ENCODE measurements around the gene MLH3. TPM values are rescaled to one million over a fixed set of nuclear protein-coding genes. Genes with fewer than 3 reads are reported as not detected.

MLH3 gene
- total and polyA plus RNA-seq, 2 experiments from 2014 or later = 10.7 to 14.7 TPM

DNA sequence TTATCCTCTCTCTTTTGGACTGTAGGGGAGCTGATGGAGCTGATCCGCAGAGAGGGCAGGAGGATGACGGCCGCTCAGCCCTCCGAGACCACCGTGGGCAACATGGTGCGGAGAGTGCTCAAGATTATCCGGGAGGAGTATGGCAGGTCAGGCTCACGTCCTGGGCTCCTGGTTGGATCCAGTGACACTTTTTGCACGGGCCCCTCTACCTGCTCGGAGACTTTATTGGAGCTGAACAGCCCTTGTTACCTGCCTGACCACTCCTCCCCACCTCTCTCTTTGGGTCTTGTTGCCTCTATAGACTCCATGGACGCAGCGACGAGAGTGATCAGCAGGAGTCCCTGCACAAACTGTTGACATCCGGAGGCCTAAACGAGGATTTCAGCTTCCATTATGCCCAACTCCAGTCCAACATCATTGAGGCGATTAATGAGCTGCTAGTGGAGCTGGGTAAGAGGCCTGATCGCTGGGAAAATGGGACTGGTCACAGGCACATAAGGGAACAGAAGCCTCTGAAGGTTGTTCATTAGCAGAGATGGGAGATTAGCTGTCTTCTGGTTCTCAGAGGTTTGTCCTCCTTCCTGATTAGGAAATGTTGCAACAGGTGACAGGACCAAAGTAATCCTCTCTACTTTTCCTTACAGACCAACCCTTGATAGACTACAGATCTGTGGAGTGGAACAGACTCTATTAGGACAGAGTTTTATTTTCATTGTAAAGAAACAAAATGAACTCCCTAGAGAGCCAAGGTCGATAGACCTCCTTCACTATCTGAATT is 47.8 kb downstream of the MLH3 start:
- peak overlapping the region; percentile 93 for H3K4me2 ChIP-seq
- Mint-ChIP-seq H3K36me3 (ENCODE audit: low read depth) (peaks cover 39% of the 10 kb centered on the region), H3K27me3 (ENCODE audit: insufficient read depth, low read depth, poor library complexity) (no peaks in the 10 kb centered on the region), H3K27ac (peak overlapping the region; percentile 91; the same call in 1 of the 2 replicates), H3K9me3 (no peaks in the 10 kb centered on the region; the same call in 2 of the 3 replicates), H3K4me1 (peaks cover 12% of the 10 kb centered on the region), H3K4me3 (peak overlapping the region; percentile 98)
- no peaks in the 10 kb centered on the region for H3K27me3 ChIP-seq (ENCODE audit: insufficient read depth)
- peak overlapping the region; percentile 88 for H3K4me3 ChIP-seq
- H3K79me2 ChIP-seq (replicated peaks; ENCODE audit: insufficient read depth) = peaks cover 14% of the 10 kb centered on the region
- H3K9me2 ChIP-seq (ENCODE audit: insufficient read depth) = no peaks in the 10 kb centered on the region
- no peak overlapping the region for H3K27ac ChIP-seq (ENCODE audit: low read depth)
- H4K20me1 ChIP-seq (replicated peaks; ENCODE audit: insufficient read depth) = peaks cover 11% of the 10 kb centered on the region; the same call in 1 of the 2 replicates
- peak overlapping the region; percentile 80; the same call in 1 of the 2 replicates for H2AFZ ChIP-seq
- peaks cover 5% of the 10 kb centered on the region; the same call in 1 of the 2 replicates for H3F3A ChIP-seq (replicated peaks; ENCODE audit: low read depth)
- TF ChIP-seq JUNB (IDR thresholded peaks at IDR 0.05; ENCODE audit: unreplicated experiment) (no peak), ZNF331 (CRISPR knock-in tag; IDR thresholded peaks at IDR 0.05; ENCODE audit: low read depth) (no peak)
- no peak for DNase-seq (ENCODE audit: low spot score)
- H3K4me1 ChIP-seq (ENCODE audit: insufficient read depth) = 0 out of 2 replicates have a peak, but pooled peaks cover 5% of the 10 kb centered on the region
- ATAC-seq = peak; percentile 3; the same call in 1 of the 3 replicates
- peaks cover 10% of the 10 kb centered on the region for H3K36me3 ChIP-seq (ENCODE audit: insufficient read depth)

DNA sequence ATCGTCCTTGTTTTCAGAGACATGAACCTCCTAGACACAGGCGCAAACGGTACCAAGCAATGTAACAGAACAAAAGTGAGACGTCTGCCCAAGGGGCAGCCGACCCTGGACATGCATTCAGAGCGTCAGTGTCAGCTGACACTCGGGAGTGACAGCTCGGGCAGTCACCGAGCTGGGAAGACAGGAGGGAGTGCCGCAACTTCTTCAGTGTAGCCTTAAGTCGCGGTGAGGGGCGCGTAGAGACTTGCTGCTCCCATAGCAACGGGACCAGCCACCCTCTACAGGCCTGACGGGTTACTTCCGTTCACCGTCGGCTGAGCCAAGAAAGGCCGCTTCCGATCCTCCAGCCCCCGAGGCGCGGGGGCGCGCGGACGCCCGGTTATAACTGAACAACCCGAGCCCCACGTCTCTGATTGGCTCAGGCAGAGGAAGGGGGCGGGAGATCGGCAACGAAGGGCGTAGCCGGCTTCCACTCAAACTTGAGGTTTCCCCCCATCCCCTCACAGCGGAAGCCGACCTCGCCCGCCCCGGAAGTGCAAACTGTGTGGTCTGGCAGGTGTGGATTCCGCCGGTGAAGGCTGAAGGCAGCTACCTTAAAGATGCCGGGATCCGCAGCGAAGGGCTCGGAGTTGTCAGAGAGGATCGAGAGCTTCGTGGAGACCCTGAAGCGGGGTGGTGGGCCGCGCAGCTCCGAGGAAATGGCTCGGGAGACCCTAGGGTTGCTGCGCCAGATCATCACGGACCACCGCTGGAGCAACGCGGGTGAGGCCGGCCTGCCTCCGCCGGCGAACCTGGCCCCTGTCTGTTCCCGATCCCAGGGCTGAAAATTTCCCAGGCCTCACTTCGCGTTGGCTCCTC is 48.6 kb downstream of the MLH3 start, which contains the start of gene EIF2B2:
TSS of gene EIF2B2 (plus strand) at position 530 of the 858 bp plus-strand sequence. CDS start at position 600, 70 bp downstream.
- Mint-ChIP-seq H3K27ac (peak within 1 kb of the TSS; percentile 91), H3K9me3 (no peaks in the 10 kb centered on the region; the same call in 2 of the 3 replicates), H3K4me3 (peak within 1 kb of the TSS; percentile 98), H3K27me3 (ENCODE audit: insufficient read depth, low read depth, poor library complexity) (no peaks in the 10 kb centered on the region), H3K36me3 (ENCODE audit: low read depth) (peaks cover 33% of the 10 kb centered on the region), H3K4me1 (peaks cover 12% of the 10 kb centered on the region)
- Histone ChIP-seq H3K9me2 (ENCODE audit: insufficient read depth) (no peaks in the 10 kb centered on the region), H3K4me3 (peak within 1 kb of the TSS; percentile 88), H3K27me3 (ENCODE audit: insufficient read depth) (no peaks in the 10 kb centered on the region), H2AFZ (peak within 1 kb of the TSS; percentile 88), H3F3A (replicated peaks; ENCODE audit: low read depth) (peaks cover 5% of the 10 kb centered on the region; the same call in 1 of the 2 replicates), H3K36me3 (ENCODE audit: insufficient read depth) (peaks cover 10% of the 10 kb centered on the region), H3K79me2 (replicated peaks; ENCODE audit: insufficient read depth) (peaks cover 14% of the 10 kb centered on the region), H3K27ac (ENCODE audit: low read depth) (no peak within 1 kb of the TSS), H3K4me1 (ENCODE audit: insufficient read depth) (0 out of 2 replicates have a peak, but pooled peaks cover 5% of the 10 kb centered on the region), H4K20me1 (replicated peaks; ENCODE audit: insufficient read depth) (peaks cover 11% of the 10 kb centered on the region; the same call in 1 of the 2 replicates), H3K4me2 (peak within 1 kb of the TSS; percentile 93)
- peak; percentile 99 for DNase-seq (ENCODE audit: low spot score)
- ATAC-seq = peak; percentile 99
- TF ChIP-seq POLR2AphosphoS5 (IDR thresholded peaks at IDR 0.05; ENCODE audit: low read depth) (peak; percentile 68), EZH2 (IDR thresholded peaks at IDR 0.05; ENCODE audit: low read depth, unreplicated experiment) (no peak), CREB1 (CRISPR knock-in tag; IDR thresholded peaks at IDR 0.05; ENCODE audit: low read depth) (peak; percentile 40; the same call in 1 of the 2 replicates), ETS1 (IDR thresholded peaks at IDR 0.05) (peak; percentile 66; the same call in 1 of the 2 replicates)
- TF ChIP-seq, protein P1, sequence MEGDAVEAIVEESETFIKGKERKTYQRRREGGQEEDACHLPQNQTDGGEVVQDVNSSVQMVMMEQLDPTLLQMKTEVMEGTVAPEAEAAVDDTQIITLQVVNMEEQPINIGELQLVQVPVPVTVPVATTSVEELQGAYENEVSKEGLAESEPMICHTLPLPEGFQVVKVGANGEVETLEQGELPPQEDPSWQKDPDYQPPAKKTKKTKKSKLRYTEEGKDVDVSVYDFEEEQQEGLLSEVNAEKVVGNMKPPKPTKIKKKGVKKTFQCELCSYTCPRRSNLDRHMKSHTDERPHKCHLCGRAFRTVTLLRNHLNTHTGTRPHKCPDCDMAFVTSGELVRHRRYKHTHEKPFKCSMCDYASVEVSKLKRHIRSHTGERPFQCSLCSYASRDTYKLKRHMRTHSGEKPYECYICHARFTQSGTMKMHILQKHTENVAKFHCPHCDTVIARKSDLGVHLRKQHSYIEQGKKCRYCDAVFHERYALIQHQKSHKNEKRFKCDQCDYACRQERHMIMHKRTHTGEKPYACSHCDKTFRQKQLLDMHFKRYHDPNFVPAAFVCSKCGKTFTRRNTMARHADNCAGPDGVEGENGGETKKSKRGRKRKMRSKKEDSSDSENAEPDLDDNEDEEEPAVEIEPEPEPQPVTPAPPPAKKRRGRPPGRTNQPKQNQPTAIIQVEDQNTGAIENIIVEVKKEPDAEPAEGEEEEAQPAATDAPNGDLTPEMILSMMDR (conservative IDR thresholded peaks at IDR 0.05; ENCODE audit: low read depth in 2 of 2) = 0 out of 4 replicates have a peak, but pooled peaks of 1 of the 2 experiments have one; percentile 19
